ENCODE data around the gene PTPRJ.

PTPRJ gene

DNA sequence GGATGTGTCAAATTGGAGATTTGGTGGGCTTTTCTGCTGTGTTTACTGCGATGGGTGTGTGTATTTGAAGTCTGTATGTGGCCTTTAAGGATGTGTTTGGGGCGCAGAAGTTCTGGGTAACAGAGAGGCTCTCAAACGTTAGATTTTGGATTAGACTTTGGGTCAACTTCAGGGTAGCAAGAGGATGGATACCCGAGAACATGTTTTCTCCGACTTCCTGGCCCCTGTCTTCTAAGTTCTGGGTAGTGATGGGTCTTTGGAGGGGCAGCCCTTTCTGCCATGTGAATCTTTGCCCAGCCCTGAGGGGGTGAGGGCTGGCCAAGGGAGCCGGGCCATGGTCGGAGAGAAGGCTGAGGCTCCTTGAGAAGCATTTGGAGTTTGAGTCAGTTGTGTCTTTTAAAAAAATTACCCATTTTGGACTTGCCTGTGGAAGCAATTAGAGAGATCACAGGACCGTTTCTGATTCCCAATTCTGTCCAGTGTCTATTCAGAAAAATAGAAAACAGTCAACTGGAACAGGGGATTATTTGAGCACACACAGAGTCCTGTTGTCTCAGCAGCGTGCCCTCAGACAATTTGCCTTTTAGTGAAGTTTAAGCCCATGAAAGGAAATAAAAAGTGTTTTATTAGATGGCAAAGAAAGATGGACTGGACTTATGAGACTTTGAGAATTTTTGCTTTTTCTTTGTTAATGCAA, 114.4 kb downstream of the PTPRJ start:
- no peak for DNase-seq (ENCODE audit: low spot score)

DNA sequence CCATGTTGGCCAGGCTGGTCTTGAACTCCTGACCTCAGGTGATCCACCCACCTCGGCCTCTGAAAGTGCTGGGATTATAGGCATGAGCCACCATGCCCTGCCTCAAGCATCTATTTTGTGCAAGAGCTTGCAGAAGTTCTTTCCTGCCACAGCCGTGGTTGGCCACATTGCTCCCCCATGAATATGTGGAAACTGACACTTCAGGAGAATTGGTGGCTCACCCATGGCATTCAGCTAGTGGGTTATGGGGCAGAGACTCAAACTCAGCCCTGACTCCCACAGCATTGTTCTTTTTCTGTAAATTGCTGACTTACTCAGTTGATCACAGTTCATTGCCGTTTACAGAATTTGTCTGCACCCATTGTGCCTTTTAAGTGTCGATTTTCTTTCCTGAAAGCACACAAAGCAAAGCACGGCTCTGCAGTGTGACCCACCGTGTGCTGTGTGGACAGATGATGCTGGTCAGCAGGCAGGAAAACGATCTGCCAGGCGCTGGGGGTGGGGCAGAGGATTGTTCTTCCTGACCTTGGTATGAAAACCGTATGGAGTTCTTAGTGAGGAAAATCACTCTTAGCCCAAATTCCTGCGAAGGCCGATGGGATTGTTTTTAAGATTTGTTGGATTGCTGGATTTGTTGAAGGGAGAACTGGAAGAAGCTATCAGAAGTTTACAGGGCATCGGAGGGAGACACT, 115.6 kb downstream of the PTPRJ start:
- DNase-seq (ENCODE audit: low spot score), result no peak

DNA sequence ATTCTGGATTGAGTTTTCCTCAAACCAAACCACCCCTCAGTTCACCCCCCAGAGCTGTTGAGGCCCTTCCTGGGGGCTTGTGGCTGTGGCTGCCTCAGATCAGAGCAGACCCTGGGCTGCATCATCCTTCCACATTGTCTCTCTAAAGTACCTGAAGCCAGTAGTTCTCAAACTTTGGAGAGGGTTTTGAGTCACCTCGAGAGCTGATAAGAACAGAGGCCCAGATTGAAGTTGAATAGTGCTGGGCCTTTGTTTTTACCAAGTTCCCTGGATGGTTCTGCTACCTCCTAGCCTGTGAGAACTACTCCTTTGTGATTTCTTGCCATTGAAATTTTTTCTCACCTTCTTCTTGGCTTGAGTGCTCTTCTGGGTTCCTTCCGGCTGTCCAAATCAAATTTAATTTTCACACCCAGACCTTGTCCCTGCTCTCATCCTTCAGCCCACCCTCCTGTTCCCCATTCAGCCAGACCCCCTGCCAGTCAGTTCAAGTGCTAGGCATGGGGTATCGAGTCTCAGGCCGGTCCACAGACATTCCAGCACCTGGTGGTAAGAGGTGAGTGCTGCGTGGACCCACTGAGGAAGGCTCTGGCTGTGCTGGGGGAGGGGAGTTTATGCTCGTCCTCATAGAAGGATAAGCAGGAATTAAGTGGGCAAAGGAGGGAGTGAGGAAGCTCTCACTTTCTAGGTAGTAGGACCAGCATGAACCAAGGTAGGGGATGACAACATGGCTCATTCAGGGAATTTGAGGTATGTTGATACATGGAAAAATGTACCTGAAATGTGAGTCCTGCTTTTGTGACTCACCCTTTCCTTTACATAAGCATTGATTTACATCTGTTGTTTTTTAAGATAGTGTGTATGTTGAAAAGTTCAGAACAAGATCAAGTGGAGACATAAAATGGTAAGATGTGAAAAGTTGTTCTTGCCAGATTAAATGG, 116.5 kb downstream of the PTPRJ start:
- DNase-seq (ENCODE audit: low spot score), result no peak

DNA sequence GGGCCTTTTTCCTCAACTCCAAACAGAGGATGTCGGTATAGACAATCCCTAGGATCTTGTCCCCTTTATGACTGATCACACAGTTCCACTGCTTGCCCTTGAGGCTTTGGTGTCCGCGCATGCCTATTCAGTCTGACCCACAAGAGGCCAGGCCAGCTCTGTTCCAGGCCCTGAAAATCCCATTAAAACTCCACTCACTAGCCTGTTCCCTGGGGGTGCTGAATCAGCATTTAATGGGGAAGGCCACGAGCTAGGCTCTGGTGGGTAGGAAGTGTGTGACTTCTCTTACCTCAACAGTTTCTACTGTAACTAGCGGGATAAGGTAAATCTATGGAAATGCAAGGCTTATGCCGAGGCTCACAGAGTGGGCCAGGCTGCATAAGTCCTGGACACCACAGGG, 117.7 kb downstream of the PTPRJ start:
- no peak for DNase-seq (ENCODE audit: low spot score)

DNA sequence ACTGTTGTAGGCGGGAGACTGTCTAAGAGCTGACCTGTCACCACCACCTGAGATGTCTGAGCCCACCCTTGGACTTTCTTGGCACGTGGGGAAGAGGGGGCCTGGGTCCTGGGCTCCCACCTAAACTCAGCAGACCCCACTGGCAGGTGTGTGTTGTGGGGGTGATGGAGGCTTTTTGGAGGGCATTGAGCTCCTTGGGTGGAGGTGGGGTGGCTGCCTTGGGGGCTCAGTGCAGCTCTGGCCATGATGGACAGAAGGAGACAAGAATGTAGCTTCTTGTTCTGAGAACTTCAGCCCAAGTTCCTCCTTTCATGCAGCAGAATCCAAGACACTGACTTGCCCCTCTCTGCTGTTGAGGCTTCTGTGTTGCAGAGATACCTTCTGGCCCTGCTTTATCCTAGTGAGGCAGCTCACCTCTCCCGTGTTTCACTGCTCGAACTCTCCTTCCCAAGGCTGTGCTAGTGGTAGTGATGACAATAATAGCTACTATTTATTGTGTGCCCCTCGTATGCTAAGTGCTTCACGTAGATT, 119.6 kb downstream of the PTPRJ start:
- peak; percentile 36 for DNase-seq (ENCODE audit: low spot score)

DNA sequence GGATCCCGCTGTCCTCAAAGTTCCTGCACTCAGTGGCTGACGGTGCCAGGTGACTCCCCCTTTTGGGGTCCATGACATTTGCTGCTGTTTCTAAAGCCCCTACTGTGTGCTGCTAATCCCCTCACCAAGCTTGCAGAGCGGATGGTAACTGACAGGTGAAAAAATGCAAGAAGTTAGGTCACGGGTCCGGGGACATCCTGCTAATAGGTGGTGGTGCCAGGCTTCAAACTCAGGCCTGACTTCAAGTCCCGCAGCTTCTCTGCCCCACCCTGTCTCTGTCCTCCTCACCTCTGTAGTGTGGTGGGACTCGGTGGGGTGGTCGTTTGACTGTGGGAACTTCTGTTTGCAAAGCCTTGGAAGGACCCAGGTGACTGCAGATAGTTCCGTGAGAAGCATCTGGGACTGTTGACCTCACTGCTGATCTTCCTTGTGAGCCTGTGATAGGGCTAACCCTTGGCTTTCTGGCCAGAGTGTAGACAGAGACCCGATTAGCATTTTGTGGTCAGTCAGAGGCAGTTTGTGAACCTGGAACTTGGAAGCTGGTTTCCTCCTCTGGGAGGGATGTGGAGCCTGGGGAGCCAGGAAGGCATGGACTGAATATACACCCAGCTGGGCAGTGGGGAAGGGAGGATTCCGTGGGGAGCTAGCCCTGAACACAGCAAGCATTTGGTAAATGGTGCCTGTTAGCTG, 120.8 kb downstream of the PTPRJ start:
- DNase-seq (ENCODE audit: low spot score), result peak; percentile 44

DNA sequence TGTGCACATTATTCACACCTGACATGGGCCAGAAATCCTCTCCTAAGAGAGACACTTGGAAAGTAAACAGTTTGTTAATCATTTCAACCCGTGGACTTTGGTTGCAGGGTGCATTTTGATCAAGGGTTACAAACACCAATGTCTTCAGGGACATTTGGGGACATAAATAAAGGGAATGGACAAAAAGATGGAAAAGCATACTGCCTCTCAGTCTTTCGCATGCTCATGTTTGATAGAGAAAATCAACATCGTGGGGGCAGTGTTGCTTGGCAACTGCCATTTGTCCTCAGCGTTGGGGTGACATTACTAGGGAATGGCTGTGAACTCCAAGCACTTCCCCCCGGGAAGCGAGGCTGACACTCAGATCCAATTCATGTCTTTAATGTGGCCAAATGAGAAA, 121.6 kb downstream of the PTPRJ start:
- DNase-seq (ENCODE audit: low spot score), result peak; percentile 37

DNA sequence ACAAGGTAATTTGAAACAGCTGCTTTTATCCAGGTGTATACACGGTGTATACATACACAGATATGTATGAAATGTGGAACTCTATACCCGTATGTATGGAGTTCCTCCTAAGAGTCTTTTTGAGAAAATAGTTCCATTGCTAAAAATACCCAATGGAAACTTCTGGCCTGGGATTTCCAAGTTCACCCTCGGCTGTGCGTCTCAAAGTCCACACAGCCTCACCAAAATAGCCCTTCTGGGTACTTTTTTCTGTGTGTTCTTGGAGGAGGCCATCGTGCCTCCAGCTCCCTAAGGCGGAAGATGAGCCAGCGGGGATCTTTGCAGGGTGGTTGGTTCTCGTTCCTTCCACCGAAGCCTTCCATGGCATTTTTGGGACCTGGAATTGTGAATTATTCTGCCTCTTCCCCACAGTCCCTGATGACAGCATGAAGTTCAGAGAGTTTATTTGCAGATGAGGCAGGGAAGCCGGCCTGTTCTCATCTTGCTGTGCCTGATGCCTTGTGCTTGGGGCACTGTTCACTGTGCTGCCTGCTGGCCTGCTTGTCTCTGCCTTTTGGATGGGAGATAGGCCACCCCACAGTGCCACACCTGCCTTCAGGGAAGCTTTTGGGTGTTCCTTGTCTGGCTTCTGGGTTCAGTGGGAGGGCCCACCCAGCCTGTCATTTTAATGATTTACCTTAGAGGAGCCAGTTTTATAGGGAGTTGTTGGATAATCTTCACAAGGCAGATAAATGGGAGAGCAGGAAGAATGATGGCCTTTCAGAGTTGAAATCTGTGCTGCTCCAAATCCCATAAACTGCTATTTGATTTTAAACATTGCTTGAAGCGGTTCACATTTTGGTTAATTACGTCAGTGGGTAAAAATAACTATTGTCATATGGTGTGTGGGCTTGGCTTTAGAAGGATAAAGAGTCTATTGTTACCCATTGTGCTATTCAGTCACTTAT, 123.5 kb downstream of the PTPRJ start:
- DNase-seq (ENCODE audit: low spot score), result peak; percentile 48

DNA sequence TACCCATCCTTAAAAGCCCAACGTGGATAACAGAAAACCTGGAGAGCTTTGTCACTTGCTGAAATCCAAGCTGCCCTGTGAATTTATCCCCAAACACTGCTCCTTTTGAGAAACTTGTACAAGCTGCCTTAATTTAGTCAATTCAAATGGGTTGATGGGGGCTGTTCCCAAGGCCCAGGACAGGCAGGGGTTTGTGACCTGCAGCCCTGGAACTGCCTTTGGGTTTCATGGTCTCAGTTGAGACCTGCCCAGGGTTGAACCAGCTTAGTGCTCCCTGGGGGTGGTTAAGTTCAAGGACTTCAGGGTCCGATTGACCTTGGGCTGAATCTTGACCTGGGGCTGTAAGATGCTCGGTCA, 124.2 kb downstream of the PTPRJ start:
- DNase-seq (ENCODE audit: low spot score), result peak; percentile 12

DNA sequence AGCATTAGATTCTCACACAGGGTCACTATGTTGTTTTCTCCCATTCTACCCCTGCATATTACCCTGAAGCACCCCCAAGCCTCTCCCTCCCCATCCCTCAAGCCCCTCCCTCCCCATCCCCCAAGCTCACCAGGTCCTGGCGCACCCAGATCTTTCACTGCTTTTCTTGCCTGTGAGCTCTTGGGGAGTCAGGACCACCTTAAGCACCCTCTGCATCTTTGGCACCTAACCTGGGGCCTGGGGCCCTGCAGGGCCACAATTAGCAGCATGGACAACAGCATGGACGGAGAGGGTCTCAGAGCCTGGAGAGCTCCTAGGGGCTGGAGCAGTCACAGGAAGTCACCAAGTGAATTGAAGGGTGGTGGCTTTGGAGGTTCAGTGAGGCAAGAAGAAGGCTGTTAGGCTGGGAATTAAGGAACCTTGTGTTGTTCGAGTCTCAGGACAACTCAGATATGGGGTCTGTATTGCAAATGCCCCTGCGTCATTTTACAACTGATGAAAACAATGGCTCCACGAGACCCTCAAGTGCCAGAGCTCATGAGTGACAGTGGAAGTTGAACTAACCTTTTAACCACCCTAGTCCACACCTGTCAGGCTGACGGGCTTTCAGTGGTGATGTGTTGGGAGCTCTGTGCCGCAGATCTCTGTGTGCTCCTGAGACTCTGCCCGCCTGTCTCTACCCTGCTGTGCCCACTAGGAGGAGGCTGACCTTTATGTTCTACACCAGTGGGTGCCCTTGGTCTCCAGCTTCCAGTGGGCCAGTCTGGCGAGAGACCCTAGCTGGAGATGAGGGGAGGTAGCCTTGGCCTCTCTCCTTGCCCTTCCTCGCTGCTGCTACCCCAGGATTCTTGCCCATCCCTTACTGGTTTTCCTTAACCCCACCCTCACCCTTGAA, 125.0 kb downstream of the PTPRJ start:
- peak; percentile 38 for DNase-seq (ENCODE audit: low spot score)

DNA sequence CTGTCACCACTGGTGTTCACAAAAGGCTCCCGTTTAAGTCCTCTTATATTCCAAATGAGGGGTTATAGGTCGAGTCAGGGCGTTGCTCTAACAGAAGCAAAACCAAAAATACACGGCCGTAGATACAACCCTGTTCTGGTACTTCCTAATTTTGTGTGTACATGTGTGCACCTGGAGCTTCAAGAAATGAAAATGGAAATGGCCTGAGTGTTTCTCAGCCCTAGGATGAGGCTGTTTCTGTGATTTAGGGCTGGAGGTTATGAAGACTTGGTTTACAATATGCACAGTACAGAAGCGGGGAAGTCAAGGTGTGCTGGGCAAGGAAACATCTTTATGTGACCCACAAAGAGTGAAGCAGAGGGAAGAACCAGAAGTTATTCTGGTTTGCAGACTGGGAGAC, 125.8 kb downstream of the PTPRJ start:
- DNase-seq (ENCODE audit: low spot score), result no peak

DNA sequence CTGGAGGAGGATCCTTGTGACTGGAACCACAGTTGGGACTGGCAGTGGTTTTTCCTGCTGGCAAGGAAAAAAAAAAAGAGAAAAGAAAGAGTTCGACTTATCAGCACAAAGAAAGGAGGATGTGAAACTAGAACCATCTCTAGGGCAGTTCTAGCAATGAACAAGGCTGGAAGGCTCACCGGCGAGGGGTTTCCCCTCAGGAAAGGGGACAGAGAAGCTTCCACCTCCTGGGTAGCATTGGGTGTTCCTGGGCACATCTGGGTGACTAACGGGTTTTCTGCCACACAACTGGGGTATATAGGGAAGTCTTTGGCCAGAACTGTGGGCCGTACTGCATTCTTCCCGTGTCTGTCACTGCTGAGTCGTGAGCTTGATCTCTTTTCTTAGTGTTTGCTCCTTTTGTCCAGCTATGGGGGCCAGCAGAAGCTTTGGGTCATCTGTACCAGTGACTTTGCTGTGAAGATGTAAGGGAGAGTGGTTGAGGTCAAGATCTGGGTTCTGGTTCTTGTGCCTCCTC, 126.9 kb downstream of the PTPRJ start:
- DNase-seq (ENCODE audit: low spot score), result peak; percentile 49

DNA sequence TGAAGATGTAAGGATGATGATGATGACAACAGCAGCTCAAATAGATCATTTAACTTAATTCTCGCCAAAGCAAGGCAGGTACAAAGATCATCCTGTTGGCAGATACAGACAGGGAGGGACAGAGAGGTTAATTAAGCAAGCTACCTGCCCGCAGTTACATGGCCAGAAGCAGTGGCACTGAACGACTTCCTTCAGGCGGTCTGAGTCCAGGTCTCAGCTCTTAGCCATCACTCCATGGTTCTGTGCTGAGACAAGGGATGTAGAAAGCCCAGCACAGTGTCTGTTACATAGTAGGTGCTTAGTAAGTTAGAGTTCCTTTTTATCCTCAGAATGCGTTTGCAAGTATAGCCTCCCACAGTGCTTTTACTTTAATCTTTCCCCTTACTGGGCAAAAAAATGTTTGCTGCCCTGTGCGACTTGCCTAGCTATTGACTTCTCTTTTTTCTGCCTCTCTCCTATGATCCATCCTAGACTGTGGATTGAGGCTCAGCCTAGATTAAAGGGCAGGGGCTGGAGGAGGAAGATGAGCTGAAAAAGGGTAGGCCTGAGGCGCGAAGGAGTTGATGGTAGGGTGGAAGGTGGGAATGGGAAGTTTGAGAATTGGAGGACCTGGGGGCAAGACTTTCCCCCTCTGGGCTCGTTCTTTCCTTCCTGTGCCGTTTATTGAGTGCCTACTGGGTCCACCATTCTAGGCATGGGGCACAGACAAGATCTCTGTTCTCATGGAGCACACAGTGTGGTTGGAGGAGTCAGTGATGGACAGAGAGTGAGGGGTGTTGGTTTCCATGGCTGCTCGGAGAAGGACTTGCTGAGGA, 128.1 kb downstream of the PTPRJ start:
- DNase-seq (ENCODE audit: low spot score), result peak; percentile 40

DNA sequence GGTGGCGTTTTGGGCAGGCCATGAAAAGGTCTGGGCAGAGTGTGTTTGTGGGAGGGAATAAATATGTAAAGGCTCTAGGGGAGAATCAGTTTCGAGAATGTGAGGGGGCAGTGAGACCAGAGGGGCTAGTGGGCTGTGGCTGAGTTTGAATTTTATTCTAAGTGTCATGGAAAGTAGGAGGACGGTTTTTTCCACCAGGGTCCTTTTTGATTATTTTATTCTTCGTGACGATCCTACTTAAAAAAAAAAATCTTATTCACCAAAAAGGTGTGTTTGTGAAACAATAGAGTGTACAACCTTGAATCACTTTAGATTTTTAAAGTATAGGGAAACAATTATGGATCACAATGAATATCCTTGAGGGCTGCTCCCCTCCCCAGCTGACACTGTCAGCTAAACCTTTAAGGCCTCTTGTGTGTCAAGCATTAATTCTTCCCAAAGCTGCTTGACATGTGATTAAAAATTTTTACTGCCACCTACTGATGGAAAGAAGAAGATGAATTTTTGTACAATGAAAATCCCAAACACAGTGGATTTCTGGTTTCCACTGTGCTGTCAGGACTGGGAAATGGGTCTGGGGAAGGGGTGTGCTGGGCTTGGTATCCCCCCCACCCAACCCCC, 128.8 kb downstream of the PTPRJ start:
- no peak for DNase-seq (ENCODE audit: low spot score)

DNA sequence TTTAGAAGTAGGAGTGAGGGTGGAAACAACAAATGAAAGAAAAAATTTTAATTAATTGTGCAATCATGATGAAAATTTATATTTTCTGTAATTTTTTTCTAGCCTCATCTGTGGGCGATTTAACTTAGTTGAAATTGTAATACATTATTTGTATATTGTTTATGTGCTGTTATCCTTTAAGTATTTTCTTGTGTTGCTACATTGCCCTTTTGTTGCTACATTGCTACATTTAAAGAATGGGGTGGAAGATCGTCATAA, 130.1 kb downstream of the PTPRJ start:
- DNase-seq (ENCODE audit: low spot score), result no peak

DNA sequence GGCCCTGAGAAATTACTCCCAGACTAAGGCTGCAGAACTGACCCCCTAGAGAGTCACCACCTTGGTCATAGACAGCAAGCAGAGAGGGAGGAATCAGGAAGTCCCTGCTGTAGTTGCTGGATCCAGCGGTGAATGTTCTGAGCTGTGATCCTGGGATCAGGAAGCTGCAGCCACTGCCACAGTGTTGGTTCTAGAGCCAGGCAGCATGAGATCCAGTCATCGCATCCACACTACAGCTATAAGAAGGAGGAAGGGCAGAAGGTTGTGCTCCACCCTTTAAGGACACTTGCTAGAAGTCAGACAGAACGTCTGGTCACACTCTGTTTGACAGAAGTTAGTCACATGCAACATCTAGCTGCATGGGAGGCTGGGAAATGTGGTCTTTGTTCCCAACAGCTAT, 131.5 kb downstream of the PTPRJ start:
- DNase-seq (ENCODE audit: low spot score), result peak; percentile 31

DNA sequence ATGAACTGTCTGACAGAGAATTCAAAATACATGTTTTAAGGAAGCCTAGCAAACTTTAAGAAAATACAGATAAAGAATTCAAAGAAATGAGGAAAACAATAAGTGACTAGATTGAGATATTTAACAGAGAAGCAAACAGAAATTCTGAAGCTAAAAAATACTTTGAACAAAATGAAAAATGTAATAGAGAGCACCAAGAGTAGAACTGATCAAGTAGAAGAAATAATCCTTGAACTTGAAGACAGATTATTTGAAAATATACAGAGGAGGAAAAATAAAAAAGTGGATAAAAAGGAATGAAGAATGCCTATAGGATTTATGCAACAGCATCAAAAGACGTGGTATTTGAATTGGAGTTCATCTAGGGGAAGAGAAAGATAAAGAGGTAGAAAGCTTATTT, 134.4 kb downstream of the PTPRJ start:
- no peak for DNase-seq (ENCODE audit: low spot score)

DNA sequence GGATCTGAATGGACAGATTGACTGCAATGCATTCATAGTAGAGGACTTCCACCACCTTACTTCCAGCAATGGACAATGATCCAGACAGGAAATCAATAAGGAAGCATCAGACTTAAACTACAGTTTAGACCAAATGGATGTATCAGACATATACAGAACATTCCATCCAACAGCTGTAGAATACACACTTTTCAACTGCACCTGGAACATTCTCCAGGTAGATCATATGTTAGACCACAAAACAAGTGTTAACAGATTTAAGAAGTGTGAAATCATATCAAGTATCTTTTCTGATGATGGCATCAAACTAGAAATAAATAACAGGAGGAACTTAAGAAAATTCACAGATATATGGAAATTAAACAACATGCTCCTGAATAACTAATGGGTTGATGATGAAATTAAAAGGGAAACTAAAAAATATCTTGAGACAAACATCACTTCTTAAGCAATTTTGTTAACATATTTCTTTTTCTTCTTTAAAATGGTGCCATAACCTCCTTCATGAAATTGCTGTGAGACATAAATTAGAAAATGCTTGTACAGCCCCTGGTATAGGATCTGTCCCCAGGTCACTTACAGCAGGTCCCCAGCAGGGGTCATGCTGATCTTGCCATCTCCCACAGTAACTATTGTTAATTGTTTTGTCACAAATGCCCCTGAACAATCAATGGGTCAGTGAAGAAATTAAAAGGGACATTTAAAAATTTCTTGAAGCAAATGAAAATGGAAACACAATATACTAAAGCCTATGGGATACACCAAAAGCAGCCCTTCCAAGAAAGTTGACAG, 136.3 kb downstream of the PTPRJ start:
- no peak for DNase-seq (ENCODE audit: low spot score)

All from left forelimb (tissue), 1 donor.